HS-5 (cell line): ENCODE results near the gene ACER3.
"Not testable (repeated sequence)": the region's sequence is repeated elsewhere in the genome, so short reads cannot be mapped to it uniquely, and the experiment has no call there.

Source experiments
- DNase-seq: peaks from one replicate; pipeline ENCODE4 v3.0.0-alpha.2; 2012; ENCODE audit warnings: low read depth

The ACER3 gene

DNA sequence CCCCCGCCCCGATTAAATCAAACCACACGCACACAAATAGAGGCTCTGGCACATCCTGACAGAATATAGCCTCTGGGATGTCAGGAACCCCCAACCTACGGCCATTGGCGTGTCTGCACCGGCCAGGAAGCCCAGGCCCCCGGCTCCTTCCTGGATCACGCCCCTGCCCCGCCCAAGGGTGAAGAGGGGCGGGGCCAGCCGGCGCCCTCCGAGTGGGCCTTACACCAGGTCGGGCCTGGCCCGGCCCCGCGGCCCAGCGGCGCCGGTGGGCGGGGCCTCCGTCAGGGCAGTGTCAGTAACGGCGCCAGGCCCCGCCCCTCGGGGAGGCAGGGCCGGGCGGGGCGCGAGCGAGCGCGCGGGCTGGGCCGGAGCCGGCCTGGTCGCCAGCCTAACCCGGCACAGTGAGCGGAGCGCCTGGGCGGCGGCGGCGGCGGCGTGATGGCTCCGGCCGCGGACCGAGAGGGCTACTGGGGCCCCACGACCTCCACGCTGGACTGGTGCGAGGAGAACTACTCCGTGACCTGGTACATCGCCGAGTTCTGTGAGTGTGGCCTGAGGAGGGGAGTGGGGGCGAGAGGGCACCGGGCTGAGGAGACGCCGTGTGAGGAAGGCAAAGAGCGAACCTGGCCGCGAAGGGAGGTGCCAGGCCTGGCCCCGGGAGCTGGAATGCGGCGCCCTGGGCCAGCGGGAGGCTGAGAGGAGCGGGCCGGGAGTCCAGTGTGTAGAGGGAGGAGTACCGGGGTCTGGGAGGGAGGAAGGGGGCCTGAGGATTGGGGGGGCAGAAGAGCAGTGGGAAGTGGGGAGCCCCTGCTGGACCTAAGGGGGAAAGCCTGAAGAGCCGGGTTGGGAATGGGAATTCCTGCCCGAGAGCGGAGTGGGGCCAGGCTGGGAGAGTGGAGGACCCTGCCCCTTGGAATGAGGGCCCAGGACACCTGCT, at the start of gene ACER3:
Gene ACER3, plus strand, starts transcription at position 380 of the 937 bp plus-strand sequence. Its CDS starts 59 bp downstream, at position 439.
- peak; percentile 10 for DNase-seq

DNA sequence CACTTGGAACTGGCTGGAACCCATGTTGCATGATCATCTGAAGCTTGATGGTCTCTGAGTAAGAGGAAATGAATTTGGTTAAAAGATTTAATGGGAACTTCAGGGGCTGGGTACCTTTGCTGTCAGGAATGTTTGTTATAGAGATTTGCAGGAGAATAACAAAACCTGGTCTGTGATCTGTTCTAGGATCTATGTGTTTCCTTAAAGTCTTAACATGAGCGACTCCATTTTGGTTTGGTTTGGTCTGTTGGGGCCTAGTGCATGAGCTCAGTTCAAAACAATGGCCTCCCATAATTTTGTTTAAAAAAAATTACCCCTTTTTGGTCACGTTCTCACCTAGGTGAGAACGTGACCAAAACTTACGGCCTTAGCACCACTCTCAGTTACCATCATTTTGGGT, 49.5 kb upstream of the ACER3 start:
- no peak for DNase-seq

DNA sequence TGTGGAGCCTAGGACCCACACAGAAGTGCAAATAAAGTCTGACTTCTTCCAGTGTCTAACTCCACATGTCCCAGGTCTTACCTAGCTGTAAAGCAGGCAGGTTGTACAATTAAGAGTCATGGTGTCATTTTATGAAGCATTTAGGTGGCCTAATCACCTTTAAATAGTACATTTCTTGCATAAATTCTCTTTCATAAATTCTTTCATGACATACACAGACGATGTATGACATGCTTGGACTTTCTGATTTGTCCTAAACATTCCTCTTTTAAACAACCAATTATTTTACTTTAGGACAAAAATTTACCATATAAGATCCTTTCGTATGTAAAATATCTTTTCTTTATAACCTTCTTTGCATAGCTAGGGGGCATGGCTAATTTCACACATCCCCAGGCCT, 46.3 kb upstream of the ACER3 start:
- DNase-seq, result no peak

- not testable (repeated sequence) for DNase-seq
Observed at GRCh38 chr11:76815678-76816077, 45.0 kb upstream of the ACER3 start.

- DNase-seq, result no peak
Observed at GRCh38 chr11:76820184-76820566, 40.5 kb upstream of the ACER3 start.

DNA sequence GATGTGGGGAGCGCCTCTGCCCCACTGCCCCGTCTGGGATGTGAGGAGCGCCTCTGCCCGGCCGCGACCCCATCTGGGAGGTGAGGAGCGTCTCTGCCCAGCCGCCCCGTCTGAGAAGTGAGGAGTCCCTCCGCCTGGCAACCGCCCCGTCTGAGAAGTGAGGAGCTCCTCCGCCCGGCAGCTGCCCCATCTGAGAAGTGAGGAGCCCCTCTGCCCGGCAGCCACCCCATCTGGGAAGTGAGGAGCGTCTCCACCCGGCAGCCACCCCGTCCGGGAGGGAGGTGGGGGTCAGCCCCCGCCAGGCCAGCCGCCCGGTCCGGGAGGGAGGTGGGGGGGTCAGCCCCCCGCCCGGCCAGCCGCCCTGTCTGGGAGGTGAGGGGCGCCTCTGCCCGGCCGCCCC, 39.3 kb upstream of the ACER3 start:
- not testable (repeated sequence) for DNase-seq

GRCh38 chr11:76822406-76822805, 38.3 kb upstream of the ACER3 start:
- no peak for DNase-seq

DNA sequence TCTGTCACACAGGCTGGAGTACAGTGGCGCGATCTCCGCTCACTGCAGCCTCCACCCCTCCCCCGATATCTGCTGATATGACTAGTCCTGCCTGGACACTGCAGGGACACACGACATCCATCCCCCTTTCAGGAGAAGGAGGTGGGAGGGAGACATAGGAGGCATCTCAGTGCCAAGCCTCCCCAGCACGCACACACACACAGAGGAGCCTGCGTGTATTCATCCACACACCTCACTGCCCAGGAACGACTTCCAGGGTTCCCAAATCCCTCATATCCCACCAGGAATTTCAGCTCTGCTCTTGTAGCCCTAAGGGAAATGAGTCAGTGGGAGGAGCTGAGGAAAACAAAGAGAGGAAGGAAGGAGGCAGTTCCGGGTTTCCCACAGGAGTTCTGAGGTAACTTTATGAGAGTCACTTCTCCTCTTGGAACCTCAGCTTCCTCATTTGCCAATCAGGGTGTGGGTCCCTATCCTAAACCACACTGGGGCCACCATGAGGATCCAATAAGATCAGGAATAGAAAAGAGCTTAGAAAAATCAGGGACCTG, 37.2 kb upstream of the ACER3 start:
- peak; percentile 90 for DNase-seq

DNA sequence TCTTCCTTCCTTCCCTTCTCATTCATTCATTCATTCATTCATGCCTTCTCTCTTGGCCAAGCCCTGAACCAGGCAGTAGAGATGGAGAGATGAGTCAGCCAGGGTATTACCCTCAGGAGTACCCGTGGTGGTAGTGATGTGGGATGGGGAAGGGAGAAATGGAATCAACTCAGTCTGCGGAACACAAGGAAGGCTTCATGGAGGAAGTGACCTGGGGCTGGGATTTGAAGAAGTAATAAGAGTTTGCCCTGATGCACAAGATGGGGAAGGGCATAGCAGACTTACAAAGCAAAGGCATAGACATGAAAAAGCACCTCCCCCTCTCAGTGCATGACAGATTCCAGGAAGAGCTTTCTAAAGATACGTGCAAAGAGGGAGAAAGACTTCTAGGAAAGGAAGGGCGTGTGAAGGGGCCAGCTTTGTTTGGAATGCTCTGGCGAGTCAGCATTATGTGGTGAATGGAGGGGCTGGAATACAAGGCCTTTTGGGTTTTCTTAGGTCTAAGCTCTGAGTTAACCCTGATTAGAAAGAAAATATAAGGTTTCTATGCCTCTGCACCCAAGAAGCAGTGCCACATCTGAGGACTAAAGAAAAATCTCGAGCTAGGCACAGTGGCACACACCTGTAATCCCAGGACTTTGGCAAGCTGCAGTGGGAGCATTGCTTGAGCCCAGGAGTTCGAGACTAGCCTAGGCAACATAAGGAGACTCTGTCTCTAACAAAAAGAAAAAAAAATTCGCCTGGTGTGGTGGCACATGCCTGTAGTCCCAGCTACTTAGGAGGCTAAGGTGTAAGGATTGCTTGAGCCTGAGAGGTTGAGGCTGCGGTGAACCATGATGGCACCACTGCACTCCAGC, 36.4 kb upstream of the ACER3 start:
- no peak for DNase-seq

DNA sequence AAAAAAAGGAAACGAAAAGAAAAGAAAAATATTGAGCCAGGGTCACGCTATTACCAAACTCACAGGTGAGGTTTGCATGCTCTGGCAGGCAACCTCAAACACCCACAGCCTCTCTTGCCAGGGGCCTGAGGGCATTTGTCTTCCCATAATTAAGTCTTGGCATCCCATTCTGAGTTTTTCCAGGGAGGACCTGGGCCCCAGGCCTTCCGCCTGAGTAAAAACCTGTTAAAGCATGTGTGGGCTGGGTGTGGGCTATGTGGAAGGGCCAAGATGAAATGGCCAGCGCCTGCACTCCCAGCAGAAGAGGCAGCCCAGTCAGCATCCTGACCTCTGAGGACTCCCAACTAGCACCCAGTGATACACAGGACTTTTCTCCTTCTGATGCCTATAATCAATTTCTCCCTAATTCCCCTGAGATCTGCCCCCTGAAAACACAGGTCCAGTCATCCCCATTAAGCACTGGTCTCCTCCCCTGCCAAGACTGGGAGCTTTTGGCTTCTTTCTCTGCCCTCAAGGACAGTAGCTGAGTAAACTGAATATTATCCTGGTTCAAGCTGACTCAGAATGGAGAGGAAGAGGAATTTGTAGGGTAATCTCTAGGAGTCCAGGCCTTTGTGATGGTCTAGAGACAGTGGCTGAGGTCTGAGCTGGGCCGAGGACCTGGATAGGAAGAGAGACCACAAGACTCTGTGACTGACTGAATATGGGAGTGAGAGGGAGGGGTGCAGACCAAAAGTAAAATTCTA, 35.6 kb upstream of the ACER3 start:
- no peak for DNase-seq

- no peak for DNase-seq
Observed at GRCh38 chr11:76825726-76826396, 34.9 kb upstream of the ACER3 start.

DNA sequence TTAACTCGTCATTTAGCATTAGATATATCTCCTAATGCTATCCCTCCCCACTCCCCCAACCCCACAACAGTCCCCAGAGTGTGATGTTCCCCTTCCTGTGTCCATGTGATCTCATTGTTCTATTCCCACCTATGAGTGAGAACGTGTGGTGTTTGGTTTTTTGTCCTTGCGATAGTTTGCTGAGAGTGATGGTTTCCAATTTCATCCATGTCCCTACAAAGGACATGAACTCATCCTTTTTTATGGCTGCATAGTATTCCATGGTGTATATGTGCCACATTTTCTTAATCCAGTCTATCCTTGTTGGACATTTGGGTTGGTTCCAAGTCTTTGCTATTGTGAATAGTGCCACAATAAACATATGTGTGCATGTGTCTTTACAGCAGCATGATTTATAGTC, 34.2 kb upstream of the ACER3 start:
- not testable (repeated sequence) for DNase-seq

DNA sequence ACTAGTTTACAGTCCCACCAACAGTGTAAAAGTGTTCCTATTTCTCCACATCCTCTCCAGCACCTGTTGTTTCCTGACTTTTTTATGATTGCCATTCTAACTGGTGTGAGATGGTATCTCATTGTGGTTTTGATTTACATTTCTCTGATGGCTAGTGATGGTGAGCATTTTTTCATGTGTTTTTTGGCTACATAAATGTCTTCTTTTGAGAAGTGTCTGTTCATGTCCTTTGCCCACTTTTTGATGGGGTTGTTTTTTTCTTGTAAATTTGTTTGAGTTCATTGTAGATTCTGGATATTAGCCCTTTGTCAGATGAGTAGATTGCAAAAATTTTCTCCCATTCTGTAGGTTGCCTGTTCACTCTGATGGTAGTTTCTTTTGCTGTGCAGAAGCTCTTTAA, 33.7 kb upstream of the ACER3 start:
- not testable (repeated sequence) for DNase-seq

GRCh38 chr11:76830639-76831327, 29.9 kb upstream of the ACER3 start:
- no peak for DNase-seq

DNA sequence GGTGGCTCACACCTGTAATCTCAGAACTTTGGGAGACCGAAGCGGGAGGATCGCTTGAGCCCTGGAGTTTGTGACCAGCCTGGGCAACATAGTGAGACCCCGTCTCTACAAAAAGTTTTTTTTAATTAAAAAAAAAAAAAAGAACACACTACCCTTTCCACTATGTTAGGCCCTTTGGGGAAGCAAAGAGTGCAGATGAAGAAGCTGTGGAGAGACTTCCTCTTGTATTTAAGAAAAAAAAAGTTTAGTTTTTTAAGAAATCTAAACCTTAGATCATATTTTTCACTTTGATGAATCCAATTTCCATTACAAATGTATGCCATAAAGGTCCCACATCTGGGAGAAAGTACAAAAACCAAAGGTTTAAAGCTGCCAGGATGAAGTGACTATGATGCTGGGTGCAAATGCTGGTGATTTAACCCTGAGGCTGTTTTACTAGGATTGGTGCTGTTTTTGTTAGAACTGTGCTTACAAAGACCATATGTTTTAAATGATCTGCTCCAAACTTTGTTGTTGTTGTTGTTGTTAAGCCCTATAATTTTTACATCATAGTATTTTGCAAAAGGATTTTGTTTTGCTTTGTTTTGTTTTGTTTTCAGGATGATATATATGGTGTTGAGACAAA, 28.9 kb upstream of the ACER3 start:
- no peak for DNase-seq

GRCh38 chr11:76832361-76832760, 28.4 kb upstream of the ACER3 start:
- DNase-seq, result no peak

GRCh38 chr11:76834151-76834550, 26.6 kb upstream of the ACER3 start:
- no peak for DNase-seq

DNA sequence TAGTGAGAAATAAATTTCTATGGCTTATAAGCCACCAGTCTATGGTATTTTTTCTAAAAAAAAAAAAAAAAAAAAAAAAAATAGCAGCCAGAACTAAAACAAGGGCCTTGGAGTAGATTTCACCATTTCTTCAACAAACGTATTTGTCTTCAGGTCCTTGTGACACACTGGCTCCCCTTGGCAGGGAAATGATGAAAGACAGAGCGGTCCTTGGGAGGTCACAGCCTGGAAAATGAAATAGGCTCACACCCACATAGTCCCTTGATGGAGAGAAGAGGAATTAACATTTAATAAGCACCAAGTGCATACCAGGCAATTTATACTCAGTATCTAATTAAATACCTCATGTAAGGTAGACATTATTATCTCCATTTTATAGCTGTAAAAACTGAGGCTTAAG, 25.7 kb upstream of the ACER3 start:
- no peak for DNase-seq

DNA sequence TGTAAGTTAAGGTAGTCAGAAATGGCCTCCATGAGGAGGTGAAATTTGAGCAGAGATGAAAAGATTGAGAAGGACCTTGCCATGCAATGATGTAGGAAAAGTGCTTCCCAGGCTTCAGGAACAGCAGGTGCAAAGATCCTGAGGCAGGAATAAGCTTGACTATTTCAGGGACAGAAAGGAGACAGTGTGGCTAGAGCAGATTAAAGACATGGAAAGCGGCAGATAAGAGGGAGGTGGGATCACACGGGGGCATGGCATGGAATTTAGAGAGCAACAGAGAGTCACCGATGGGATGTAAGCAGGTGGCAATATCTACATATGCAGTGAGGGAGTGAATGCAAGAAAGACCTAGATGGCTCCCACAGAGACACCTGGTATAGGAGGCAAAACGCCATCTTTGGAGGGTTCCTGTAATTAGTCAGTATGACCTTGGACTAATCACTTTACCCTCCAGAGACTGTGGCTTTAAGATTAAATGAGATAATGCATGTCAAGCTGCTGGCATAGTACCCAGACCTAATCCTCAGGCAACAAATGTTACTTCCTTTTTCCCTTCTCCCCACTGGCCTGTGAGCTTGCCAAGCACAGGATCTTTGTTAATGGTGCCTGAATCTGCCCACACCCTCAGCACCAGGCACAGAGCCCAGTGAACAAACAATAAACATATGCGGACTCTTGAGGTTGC, 24.6 kb upstream of the ACER3 start:
- DNase-seq, result peak; percentile 44
